Neuron (in vitro differentiated cells): ENCODE data around the gene NACC2.
"Not testable (repeated sequence)": the region's sequence is repeated elsewhere in the genome, so short reads cannot be mapped to it uniquely, and the experiment has no call there.

ENCODE experiments used
- H2AFZ ChIP-seq: one replicate; pipeline ENCODE4 v1.6.1; 2013; ENCODE audit warnings: low read depth, mild to moderate bottlenecking, inconsistent platforms, low read length, moderate library complexity
- H3K27me3 ChIP-seq: one replicate; pipeline ENCODE4 v1.6.1; 2013; ENCODE audit warnings: low read length; ENCODE audit not compliant: insufficient read depth
- H3K36me3 ChIP-seq: one replicate; pipeline ENCODE4 v1.6.1; 2013; ENCODE audit warnings: low read length; ENCODE audit not compliant: insufficient read depth
- H3K4me1 ChIP-seq: one replicate; pipeline ENCODE4 v1.6.1; 2013; ENCODE audit warnings: low read length; ENCODE audit not compliant: insufficient read depth
- H3K4me3 ChIP-seq: 2 replicates; pipeline ENCODE4 v1.5.1; 2013; ENCODE audit warnings: mild to moderate bottlenecking, low read length, moderate library complexity
- H3K9me3 ChIP-seq: one replicate; pipeline ENCODE4 v1.6.1; 2013; ENCODE audit warnings: low read length

Gene NACC2

DNA sequence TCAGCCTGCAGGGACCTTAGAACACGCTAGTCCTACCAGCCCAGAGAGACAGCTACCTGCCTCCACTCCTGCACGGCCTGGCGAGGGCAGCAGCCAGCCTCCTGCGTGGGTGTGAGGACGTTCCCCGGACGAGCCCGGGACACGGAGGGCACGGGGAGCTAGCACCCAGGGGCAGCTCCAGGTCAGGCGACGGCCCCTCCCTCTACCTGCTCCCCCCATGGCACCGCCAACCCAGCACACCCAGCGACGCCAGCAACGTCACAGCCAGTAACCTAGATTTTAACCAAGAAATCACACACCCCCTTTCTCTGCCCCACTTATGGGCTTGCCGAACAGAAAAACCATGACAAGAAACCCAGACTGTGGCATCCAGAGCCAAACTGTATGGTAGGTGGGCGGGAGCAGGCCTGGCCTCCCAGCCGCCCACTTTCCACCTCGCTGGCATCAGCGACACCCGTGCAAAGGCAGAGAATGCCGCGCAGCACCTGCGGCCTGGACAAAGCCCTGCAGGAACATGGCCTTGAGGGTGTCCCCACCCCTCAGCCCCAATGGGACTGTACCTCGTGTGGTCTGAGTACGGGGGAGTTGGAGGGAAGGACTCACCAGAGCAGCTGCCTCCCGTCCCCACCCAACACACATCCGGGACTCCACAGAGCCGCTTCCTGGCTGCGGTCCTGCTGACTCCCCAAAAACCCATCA, 47.9 kb downstream of the NACC2 start:
- Histone ChIP-seq H3K4me1 (peaks cover 7% of the 10 kb centered on the region), H3K9me3 (peaks cover 1% of the 10 kb centered on the region), H3K27me3 (no peaks in the 10 kb centered on the region), H3K4me3 (no peak overlapping the region), H2AFZ (no peak overlapping the region), H3K36me3 (peaks cover 7% of the 10 kb centered on the region)

DNA sequence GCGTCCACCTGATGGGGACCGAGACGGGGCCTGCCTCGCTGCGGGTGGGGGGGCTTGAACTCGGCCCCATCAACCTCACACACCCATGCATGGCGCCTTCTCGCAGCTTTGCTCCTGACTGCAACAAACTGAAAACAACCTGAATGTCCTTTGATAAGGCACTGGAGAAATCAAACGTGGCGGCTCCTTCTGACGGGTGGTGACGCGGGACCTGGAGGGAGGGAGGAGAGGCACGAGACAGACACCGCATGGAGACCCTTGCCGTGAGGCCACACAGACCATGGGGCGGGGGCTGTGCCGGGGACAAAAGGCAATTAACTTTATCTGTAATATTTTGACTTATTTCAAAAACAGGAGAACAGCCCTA, 48.6 kb downstream of the NACC2 start:
- Histone ChIP-seq H2AFZ (no peak overlapping the region), H3K36me3 (peaks cover 7% of the 10 kb centered on the region), H3K27me3 (no peaks in the 10 kb centered on the region)

DNA sequence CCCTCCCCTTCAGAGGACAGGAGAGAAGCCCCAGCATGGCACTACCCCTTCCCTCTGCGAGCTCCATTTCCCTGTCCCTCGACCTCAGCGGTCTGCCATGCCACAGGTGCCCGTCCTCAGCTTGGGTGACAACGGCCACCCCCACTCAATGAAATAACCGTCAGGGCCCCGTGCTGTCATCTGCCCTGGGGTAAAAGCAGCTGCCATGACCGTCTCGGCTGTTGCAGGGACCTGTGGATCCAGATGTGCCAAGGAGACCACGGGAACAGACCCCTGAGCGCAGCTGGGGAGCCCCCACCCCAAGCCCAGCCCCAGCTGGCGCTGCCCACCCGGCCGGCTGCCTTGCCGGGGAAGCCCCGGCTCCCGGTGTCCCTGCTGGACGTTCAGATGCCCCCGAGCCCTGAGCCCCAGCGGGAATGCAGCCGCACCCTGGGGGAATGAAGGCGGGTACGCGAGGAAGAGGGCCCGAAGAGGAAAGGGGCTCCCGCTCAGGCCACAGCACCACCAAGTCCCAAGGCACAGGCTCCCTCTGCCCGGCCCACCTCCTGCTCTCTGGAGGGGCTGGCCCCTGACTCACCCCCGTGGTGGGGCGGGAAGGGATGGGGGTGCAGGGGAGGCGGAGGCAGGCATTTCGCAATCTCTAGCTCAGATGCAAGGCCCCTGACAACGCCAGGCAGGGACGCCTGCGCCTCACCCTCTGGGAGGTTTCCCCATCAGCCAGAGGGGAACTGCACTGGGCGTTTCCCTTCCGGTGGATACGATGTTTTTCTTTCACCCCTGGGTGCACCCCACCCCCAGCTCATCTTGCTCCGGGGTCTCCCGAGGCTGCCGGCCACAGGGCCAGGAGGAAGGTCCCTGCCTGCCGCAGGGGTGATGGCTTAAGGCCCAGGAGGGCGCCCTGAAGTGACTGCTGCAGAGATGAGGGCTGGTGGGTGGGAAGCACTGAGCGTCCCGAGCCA, 49.2 kb downstream of the NACC2 start:
- Histone ChIP-seq H3K27me3 (no peaks in the 10 kb centered on the region), H2AFZ (no peak overlapping the region), H3K36me3 (peaks cover 7% of the 10 kb centered on the region), H3K4me1 (peaks cover 3% of the 10 kb centered on the region), H3K4me3 (no peak overlapping the region), H3K9me3 (peaks cover 1% of the 10 kb centered on the region)

More for the DNA sequence above, 48.6 kb downstream of the NACC2 start:
- Histone ChIP-seq H3K4me3 (no peak overlapping the region), H3K9me3 (peaks cover 1% of the 10 kb centered on the region), H3K4me1 (peaks cover 7% of the 10 kb centered on the region)

DNA sequence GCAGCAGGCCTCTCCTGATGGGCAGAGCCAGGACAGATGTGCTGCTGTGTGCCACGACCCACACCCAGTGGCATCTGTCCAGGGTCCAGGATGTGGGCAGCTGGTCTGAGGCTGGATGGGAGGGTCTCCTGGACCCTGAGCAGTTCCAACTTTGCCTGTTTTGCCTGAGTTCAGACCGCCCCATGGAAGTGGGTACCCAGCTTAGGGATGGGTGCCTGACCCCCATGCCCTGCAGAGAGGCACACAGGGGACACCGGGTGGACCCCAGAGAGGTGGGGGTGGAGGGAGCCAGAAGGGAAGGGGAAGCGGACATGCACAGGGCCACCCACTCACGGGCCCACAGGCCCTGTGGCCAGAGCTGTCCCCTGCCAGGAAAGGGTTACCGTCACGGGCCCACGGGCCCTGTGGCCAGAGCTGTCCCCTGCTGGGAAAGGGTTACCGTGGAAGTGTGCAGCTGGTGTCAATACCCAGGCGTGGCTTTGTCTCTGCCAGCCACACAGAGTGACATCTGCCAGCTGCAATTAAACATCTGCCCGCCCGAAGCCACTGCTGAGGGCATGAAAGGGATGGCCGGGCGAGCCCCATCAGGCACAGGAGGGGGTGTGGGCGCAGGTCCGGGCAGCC, 50.0 kb downstream of the NACC2 start:
- no peak overlapping the region for H3K4me3 ChIP-seq
- no peaks in the 10 kb centered on the region for H3K27me3 ChIP-seq
- H2AFZ ChIP-seq = no peak overlapping the region
- H3K9me3 ChIP-seq = peaks cover 1% of the 10 kb centered on the region
- no peaks in the 10 kb centered on the region for H3K4me1 ChIP-seq
- H3K36me3 ChIP-seq = peaks cover 7% of the 10 kb centered on the region

DNA sequence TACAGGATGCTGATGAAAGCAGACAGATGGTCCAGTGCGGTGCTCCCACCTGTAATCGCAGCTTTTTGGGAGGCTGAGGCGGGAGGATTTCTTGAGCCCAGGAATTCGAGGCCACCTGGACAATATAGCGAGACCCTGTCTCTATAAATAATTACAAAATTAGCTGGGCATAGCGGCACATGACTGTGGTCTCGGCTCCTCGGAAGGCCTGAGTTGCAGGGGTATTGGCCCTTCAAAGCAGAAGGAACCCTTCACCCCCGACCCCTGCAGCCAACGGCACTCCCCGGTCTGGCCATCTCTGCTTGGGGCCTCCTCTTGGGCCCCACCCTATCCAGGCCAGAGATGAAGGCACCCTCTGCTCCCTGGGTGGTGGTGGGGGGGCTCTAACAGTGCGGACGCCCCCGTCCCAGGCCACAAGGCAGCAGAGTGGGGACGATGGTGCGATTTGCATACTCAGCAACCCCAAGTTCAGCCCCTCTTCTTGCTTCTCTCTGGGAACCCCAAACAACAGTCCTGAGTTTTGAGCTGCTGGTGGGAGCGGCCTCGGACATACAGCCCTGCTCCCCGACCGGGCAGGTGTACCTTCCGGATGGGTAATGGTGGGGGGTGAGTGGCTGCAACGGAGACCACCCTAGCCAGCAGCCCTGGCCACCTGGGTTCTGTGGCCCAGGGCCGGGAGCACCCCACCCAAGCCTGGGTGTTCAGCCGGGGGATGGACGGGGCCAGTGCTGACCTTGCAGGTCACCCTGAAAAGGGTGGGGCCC, 50.7 kb downstream of the NACC2 start:
- Histone ChIP-seq H3K36me3 (peaks cover 4% of the 10 kb centered on the region), H2AFZ (no peak overlapping the region), H3K9me3 (peaks cover 5% of the 10 kb centered on the region), H3K4me3 (no peak overlapping the region), H3K4me1 (no peaks in the 10 kb centered on the region), H3K27me3 (no peaks in the 10 kb centered on the region)

DNA sequence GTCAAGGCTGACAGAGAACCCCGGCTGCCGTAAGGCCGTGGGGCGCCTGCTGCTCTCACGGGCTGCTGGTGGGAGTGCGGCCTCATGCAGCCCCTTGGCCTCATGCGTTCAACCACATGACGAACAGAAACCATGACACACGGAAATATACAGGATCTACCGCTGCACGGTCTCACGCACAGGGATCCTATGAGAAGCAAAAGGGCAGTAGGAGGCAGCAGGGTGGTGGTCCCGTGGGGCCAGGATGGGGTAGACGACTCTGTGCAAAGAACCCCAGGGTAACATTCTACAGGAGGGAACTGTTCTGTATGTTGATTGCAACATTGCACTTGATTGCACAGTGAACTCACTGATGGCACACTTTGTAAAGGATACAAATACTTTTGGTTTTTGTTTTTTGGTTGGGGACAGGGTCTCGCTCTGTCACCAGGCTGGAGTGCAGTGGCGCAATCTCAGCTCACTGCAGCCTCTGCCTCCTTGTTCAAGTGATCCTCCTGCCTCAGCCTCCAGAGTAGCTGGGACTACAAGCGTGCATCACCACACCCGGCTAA, 51.6 kb downstream of the NACC2 start:
- Histone ChIP-seq H3K27me3 (no peaks in the 10 kb centered on the region), H2AFZ (no peak overlapping the region), H3K36me3 (peaks cover under 1% of the 10 kb centered on the region), H3K9me3 (peaks cover 5% of the 10 kb centered on the region), H3K4me1 (no peaks in the 10 kb centered on the region), H3K4me3 (no peak overlapping the region)

DNA sequence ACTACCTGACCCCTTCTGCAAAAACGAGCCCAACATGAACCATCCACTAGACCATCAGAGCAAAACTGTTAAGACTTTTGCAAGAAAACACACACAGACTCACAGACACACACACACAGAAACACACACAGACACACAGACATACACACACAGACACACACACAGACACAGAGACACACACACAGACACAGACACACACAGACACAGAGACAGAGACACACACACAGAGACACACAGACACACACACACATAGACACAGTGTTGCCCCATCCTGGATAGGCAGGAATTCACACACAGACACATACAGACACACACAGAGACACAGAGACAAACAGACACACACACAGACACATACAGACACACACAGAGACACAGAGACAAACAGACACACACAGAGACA, 52.5 kb downstream of the NACC2 start:
- no peak overlapping the region for H2AFZ ChIP-seq
- H3K36me3 ChIP-seq = no peaks in the 10 kb centered on the region
- no peaks in the 10 kb centered on the region for H3K27me3 ChIP-seq
- peaks cover 8% of the 10 kb centered on the region for H3K9me3 ChIP-seq
- no peaks in the 10 kb centered on the region for H3K4me1 ChIP-seq
- H3K4me3 ChIP-seq = no peak overlapping the region

DNA sequence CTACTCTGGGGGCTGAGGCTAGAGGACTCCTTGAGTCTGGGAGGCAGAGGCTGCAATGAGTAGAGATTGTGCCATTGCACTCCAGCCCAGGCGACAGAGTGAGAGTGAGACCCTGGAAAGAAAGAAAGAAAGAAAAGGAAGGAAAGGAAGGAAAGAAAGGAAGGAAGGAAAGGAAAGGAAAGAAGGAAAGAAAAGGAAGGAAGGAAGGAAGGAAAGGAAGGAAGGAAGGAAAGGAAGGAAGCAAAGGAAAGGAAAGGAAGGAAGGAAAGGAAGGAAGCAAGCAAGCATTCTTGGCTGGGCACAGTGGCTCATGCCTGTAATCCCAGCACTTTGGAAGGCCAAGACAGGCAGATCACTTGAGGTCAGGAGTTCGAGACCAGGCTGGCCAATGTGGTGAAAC, 54.2 kb downstream of the NACC2 start:
- H3K4me3 ChIP-seq, H3K36me3 ChIP-seq, H2AFZ ChIP-seq, H3K27me3 ChIP-seq, H3K4me1 ChIP-seq: not testable (repeated sequence)
- peaks cover 11% of the 10 kb centered on the region for H3K9me3 ChIP-seq

DNA sequence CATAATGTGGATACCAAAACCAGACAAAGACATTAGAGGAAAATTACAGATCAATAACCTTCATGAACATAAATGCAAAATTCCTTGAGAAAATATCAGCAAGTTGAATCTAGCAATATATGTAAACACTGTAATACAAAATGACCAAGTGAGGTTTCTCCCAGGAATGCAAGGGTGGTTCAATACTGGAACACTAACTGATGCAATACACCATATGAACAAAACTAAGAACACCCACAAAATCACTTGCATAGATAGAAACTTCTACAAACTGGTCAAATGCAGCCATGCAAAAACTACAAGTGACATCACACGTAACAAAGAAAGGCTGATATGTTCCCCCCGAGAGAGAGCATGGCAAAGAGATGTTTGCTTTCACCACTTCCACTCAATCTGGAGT, 55.6 kb downstream of the NACC2 start:
- Histone ChIP-seq H2AFZ (no peak overlapping the region), H3K27me3 (no peaks in the 10 kb centered on the region), H3K36me3 (no peaks in the 10 kb centered on the region), H3K9me3 (peaks cover 11% of the 10 kb centered on the region), H3K4me1 (no peaks in the 10 kb centered on the region), H3K4me3 (no peak overlapping the region)

DNA sequence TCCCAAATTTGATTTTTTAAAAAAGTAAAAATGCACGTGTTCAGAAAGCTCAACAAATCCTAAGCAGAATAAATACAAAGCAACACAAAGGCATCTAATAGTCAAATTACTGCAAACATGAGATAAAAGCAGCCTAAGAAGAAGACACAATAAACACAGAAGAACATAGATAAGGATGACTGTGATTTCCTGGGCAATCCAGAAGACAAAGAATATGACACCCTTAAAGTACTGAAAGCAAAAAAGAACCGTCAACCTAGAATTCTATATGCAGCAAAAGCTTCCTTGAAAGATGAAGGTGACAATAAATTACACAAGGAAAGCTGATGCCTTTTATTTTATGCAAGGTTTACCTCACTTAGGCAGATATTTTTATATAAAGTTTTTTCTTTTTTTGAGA, 58.2 kb downstream of the NACC2 start:
- Histone ChIP-seq H3K36me3 (no peaks in the 10 kb centered on the region), H2AFZ (no peak overlapping the region), H3K9me3 (peaks cover 11% of the 10 kb centered on the region), H3K27me3 (no peaks in the 10 kb centered on the region), H3K4me1 (no peaks in the 10 kb centered on the region), H3K4me3 (no peak overlapping the region)

DNA sequence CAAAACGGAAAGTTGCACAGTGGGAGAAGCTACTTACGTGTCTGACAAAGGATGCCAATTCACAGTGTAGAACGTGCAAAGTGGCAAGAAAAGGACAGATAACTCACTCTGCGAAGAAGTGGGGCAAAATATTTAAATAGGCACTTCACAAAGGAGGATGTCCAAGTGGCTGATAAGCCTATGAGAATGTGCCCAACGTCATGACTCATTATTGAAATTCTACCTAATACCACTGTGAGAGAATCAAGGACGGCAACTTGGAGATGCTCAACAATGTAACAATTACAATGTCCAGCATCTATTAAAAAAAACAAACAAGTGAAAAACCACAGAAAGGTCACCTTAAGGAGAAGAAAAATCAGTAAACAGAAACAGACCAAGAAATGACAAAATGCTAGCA, 59.0 kb downstream of the NACC2 start:
- Histone ChIP-seq H3K4me1 (no peaks in the 10 kb centered on the region), H3K4me3 (no peak overlapping the region), H3K36me3 (no peaks in the 10 kb centered on the region), H2AFZ (no peak overlapping the region), H3K27me3 (no peaks in the 10 kb centered on the region), H3K9me3 (peaks cover 11% of the 10 kb centered on the region)
